Trophoblast cell (in vitro differentiated cells and primary cell): ENCODE results near the gene KIAA0232.
"Not testable (repeated sequence)": the region's sequence is repeated elsewhere in the genome, so short reads cannot be mapped to it uniquely, and the experiment has no call there.

Experiments
- DNase-seq, 2 donors: peaks; one replicate each; pipeline ENCODE4 v3.0.0-alpha.2; 2016
- H2AFZ ChIP-seq: 2 replicates; pipeline ENCODE4 v1.6.1; 2013; ENCODE audit warnings: low read length, moderate library complexity, mild to moderate bottlenecking; ENCODE audit not compliant: insufficient read depth, poor library complexity
- H2AK5ac ChIP-seq: 2 replicates; pipeline ENCODE4 v1.6.1; 2013; ENCODE audit warnings: mild to moderate bottlenecking, low read length
- H2BK120ac ChIP-seq: 2 replicates; pipeline ENCODE4 v1.6.1; 2013; ENCODE audit warnings: low read length, mild to moderate bottlenecking, moderate library complexity; ENCODE audit not compliant: insufficient read depth, poor library complexity
- H2BK12ac ChIP-seq: 2 replicates; pipeline ENCODE4 v1.6.1; 2013; ENCODE audit warnings: mild to moderate bottlenecking, low read length, moderate library complexity
- H2BK5ac ChIP-seq: 2 replicates; pipeline ENCODE4 v1.6.1; 2013; ENCODE audit warnings: low read length, low read depth, moderate library complexity, mild to moderate bottlenecking; ENCODE audit not compliant: poor library complexity
- H3K14ac ChIP-seq: 2 replicates; pipeline ENCODE4 v1.6.1; 2013; ENCODE audit warnings: mild to moderate bottlenecking, low read length
- H3K18ac ChIP-seq: 2 replicates; pipeline ENCODE4 v1.6.1; 2013; ENCODE audit warnings: mild to moderate bottlenecking, low read length
- H3K23ac ChIP-seq: 2 replicates; pipeline ENCODE4 v1.6.1; 2013; ENCODE audit warnings: low read length
- H3K27ac ChIP-seq: 2 replicates; pipeline ENCODE4 v1.5.1; 2013; ENCODE audit warnings: low read depth, mild to moderate bottlenecking, inconsistent platforms, low read length, moderate library complexity
- H3K27me3 ChIP-seq: 2 replicates; pipeline ENCODE4 v1.6.1; 2013; ENCODE audit warnings: inconsistent platforms, mild to moderate bottlenecking, low read length, moderate library complexity; ENCODE audit not compliant: insufficient read depth
- H3K36me3 ChIP-seq, 2 experiments: 1 replicate in 1 of 2; 2 replicates in 1 of 2; pipeline ENCODE4 v1.6.1; 2013; ENCODE audit warnings: low read length in 2 of 2, mild to moderate bottlenecking in 2 of 2, moderate library complexity in 1 of 2; ENCODE audit not compliant: insufficient read depth in 2 of 2, control insufficient read depth in 1 of 2
- H3K4ac ChIP-seq: 2 replicates; pipeline ENCODE4 v1.6.1; 2013; ENCODE audit warnings: low read depth, mild to moderate bottlenecking, low read length, moderate library complexity
- H3K4me1 ChIP-seq, 2 experiments: 1 replicate in 1 of 2; 2 replicates in 1 of 2; pipeline ENCODE4 v1.6.1; 2013; ENCODE audit warnings: low read length in 2 of 2, mild to moderate bottlenecking in 2 of 2, moderate library complexity in 1 of 2; ENCODE audit not compliant: insufficient read depth in 2 of 2, control insufficient read depth in 1 of 2
- H3K4me2 ChIP-seq: 2 replicates; pipeline ENCODE4 v1.6.1; 2013; ENCODE audit warnings: inconsistent platforms, mild to moderate bottlenecking, low read length, moderate library complexity
- H3K4me3 ChIP-seq: 2 replicates; pipeline ENCODE4 v1.5.1; 2013; ENCODE audit warnings: mild to moderate bottlenecking, low read depth, low read length, inconsistent platforms
- H3K79me1 ChIP-seq: one replicate; pipeline ENCODE4 v1.6.1; 2013; ENCODE audit warnings: low read length
- H3K79me2 ChIP-seq: 2 replicates; pipeline ENCODE4 v1.6.1; 2013; ENCODE audit warnings: low read length, mild to moderate bottlenecking; ENCODE audit not compliant: control insufficient read depth, insufficient read depth, poor library complexity
- H3K9ac ChIP-seq: 2 replicates; pipeline ENCODE4 v1.6.1; 2013; ENCODE audit warnings: mild to moderate bottlenecking, low read length
- H3K9me3 ChIP-seq: 2 replicates; pipeline ENCODE4 v1.6.1; 2013; ENCODE audit warnings: low read depth, mild to moderate bottlenecking, control low read depth, inconsistent platforms, low read length; ENCODE audit not compliant: insufficient read depth
- H4K12ac ChIP-seq: 2 replicates; pipeline ENCODE4 v1.6.1; 2013; ENCODE audit warnings: low read depth, mild to moderate bottlenecking, low read length, moderate library complexity
- H4K8ac ChIP-seq: 2 replicates; pipeline ENCODE4 v1.6.1; 2013; ENCODE audit warnings: low read depth, mild to moderate bottlenecking, low read length, moderate library complexity
- H4K91ac ChIP-seq: one replicate; pipeline ENCODE4 v1.6.1; 2013; ENCODE audit warnings: low read depth, mild to moderate bottlenecking, low read length, moderate library complexity
- WGBS: extraction: QIAGEN DNeasy Blood & Tissue Kit; methylation state at CpG from one replicate; pipeline ENCODE4 v1.1.7; 2013; ENCODE audit warnings: missing lambda C conversion rate; ENCODE audit not compliant: insufficient read length, insufficient coverage; ENCODE audit errors: extremely low coverage; 5-methylcytosine and 5-hydroxymethylcytosine counted together

The KIAA0232 gene

GRCh38 chr4:6905516-6906445 lies 123.3 kb downstream of the KIAA0232 start:
- DNase-seq, result no peak
- no peak overlapping the region for H3K18ac ChIP-seq
- H3K79me2 ChIP-seq, result peaks cover 10% of the 10 kb centered on the region
- H3K36me3 ChIP-seq, result no peaks in the 10 kb centered on the region
- H3K9ac ChIP-seq, result no peak overlapping the region
- no peaks in the 10 kb centered on the region for H3K27me3 ChIP-seq
- H2BK12ac ChIP-seq, result no peak overlapping the region
- no peak overlapping the region for H3K14ac ChIP-seq
- H3K27ac ChIP-seq, result no peak overlapping the region
- H3K4me1 ChIP-seq, result peaks cover 11 to 13% of the 10 kb centered on the region in 2 experiments
- no peak overlapping the region for H2AK5ac ChIP-seq
- no peak overlapping the region for H2BK120ac ChIP-seq
- no peak overlapping the region for H3K4me3 ChIP-seq
- WGBS, result no CpG with 5 or more reads among the region's 13 CpGs
- H3K4me2 ChIP-seq, result no peak overlapping the region
- H4K91ac ChIP-seq, result no peak overlapping the region
- no peak overlapping the region for H3K4ac ChIP-seq
- H3K9me3 ChIP-seq, result peaks cover 1% of the 10 kb centered on the region
- H4K12ac ChIP-seq, result no peak overlapping the region
- H2BK5ac ChIP-seq, result no peak overlapping the region
- H4K8ac ChIP-seq, result no peak overlapping the region
- H3K79me1 ChIP-seq, result peaks cover 6% of the 10 kb centered on the region
- no peak overlapping the region for H3K23ac ChIP-seq
- H2AFZ ChIP-seq, result no peak overlapping the region

- H3K36me3 ChIP-seq, H2AK5ac ChIP-seq, H3K4me3 ChIP-seq, DNase-seq, H3K4me2 ChIP-seq, H3K27ac ChIP-seq, H3K79me1 ChIP-seq, H4K12ac ChIP-seq, H3K9me3 ChIP-seq, H3K9ac ChIP-seq, H2BK120ac ChIP-seq, H3K18ac ChIP-seq, H3K4ac ChIP-seq, H2BK12ac ChIP-seq, H4K91ac ChIP-seq, H2AFZ ChIP-seq, H3K14ac ChIP-seq, H3K23ac ChIP-seq, H2BK5ac ChIP-seq, H4K8ac ChIP-seq, H3K27me3 ChIP-seq: not testable (repeated sequence)
- no CpG with 5 or more reads among the region's 6 CpGs for WGBS
- Histone ChIP-seq H3K4me1 (peaks cover 12 to 13% of the 10 kb centered on the region in 2 experiments), H3K79me2 (peaks cover 11% of the 10 kb centered on the region)
Observed at GRCh38 chr4:6906486-6906885, 124.0 kb downstream of the KIAA0232 start.

GRCh38 chr4:6907658-6908191 lies 125.2 kb downstream of the KIAA0232 start:
- no peaks in the 10 kb centered on the region for H3K27me3 ChIP-seq
- H4K8ac ChIP-seq, result no peak overlapping the region
- peaks cover 12 to 13% of the 10 kb centered on the region in 2 experiments for H3K4me1 ChIP-seq
- H3K9ac ChIP-seq, result no peak overlapping the region
- no peak overlapping the region for H4K91ac ChIP-seq
- no CpG with 5 or more reads among the region's 22 CpGs for WGBS
- no peak overlapping the region for H2BK120ac ChIP-seq
- no peak overlapping the region for H3K23ac ChIP-seq
- H2BK5ac ChIP-seq, result no peak overlapping the region
- no peak overlapping the region for H3K4me3 ChIP-seq
- H3K79me1 ChIP-seq, result peaks cover 6% of the 10 kb centered on the region
- no peaks in the 10 kb centered on the region for H3K9me3 ChIP-seq
- H3K14ac ChIP-seq, result no peak overlapping the region
- H4K12ac ChIP-seq, result no peak overlapping the region
- H3K4ac ChIP-seq, result no peak overlapping the region
- no peak overlapping the region for H3K27ac ChIP-seq
- no peak overlapping the region for H2AFZ ChIP-seq
- H2AK5ac ChIP-seq, result no peak overlapping the region
- H2BK12ac ChIP-seq, result no peak overlapping the region
- H3K4me2 ChIP-seq, result no peak overlapping the region
- H3K79me2 ChIP-seq, result peaks cover 11% of the 10 kb centered on the region
- peak; percentile 59 to 62 for DNase-seq
- H3K18ac ChIP-seq, result no peak overlapping the region
- H3K36me3 ChIP-seq, result no peaks in the 10 kb centered on the region

- no peak overlapping the region for H4K12ac ChIP-seq
- H3K79me2 ChIP-seq, result peaks cover 11% of the 10 kb centered on the region
Observed at GRCh38 chr4:6908432-6909112, 126.0 kb downstream of the KIAA0232 start.

More at GRCh38 chr4:6908432-6909112, 126.0 kb downstream of the KIAA0232 start:
- H2AK5ac ChIP-seq, result no peak overlapping the region
- peak; percentile 78 to 87 for DNase-seq
- no peak overlapping the region for H3K27ac ChIP-seq
- no peak overlapping the region for H3K23ac ChIP-seq
- H3K18ac ChIP-seq, result peak overlapping the region; percentile 92
- H2BK5ac ChIP-seq, result peak overlapping the region; percentile 98
- H3K4me2 ChIP-seq, result peak overlapping the region; percentile 84
- H2BK120ac ChIP-seq, result peak overlapping the region; percentile 87
- H2AFZ ChIP-seq, result peak overlapping the region; percentile 80
- H3K79me1 ChIP-seq, result peaks cover 6% of the 10 kb centered on the region
- no peaks in the 10 kb centered on the region for H3K9me3 ChIP-seq
- H4K91ac ChIP-seq, result peak overlapping the region; percentile 90
- H3K4me3 ChIP-seq, result peak overlapping the region; percentile 75
- no peak overlapping the region for H3K4ac ChIP-seq
- WGBS, result no CpG with 5 or more reads among the region's 15 CpGs
- no peaks in the 10 kb centered on the region for H3K36me3 ChIP-seq
- H3K4me1 ChIP-seq, result peaks cover 12 to 13% of the 10 kb centered on the region in 2 experiments
- peak overlapping the region; percentile 73 for H3K14ac ChIP-seq
- H2BK12ac ChIP-seq, result no peak overlapping the region
- no peaks in the 10 kb centered on the region for H3K27me3 ChIP-seq
- H4K8ac ChIP-seq, result peak overlapping the region; percentile 96
- H3K9ac ChIP-seq, result peak overlapping the region; percentile 54
